K562 (cell line): ENCODE results near the gene MEA1. TPM values are rescaled to one million over a fixed set of nuclear protein-coding genes. Genes with fewer than 3 reads are reported as not detected.

Source experiments
- ATAC-seq: fragments of 200-7000 bp; cut with Tn5 transposase; 3 replicates; pipeline ENCODE4 v1.9.1; 2020; ENCODE audit warnings: moderate library complexity
- BruUV-seq: library from RNA; stranded (reverse); fragments of 400-500 nt; replicated peaks from 2 replicates; lab custom pipeline; 2021; lab: Mats Ljungman, UMichigan
- CTCF ChIA-PET: fragments of 300-600 bp; formaldehyde crosslinking; extraction: SDS; loops from one replicate; lab custom pipeline; 2021; ENCODE audit warnings: low intra/inter-chr PET ratio; lab: Yijun Ruan, JAX
- POLR2A ChIA-PET: fragments of 300-600, 350-650 bp; sonication (Branson Sonifier 250); formaldehyde crosslinking; extraction: SDS; loops from one replicate; lab custom pipeline; 2021; ENCODE audit warnings: antibody characterized with exemption, inconsistent platforms; lab: Yijun Ruan, JAX
- DNase-seq, 4 experiments: peaks; one replicate each; pipeline versions ENCODE4 v3.0.0 to v3.0.0-alpha.2; 2011 to 2018; ENCODE audit warnings: low spot score in 3 of 4, mixed read lengths in 3 of 4; ENCODE audit errors: extremely low read depth in 1 of 4
- FAIRE-seq: peaks from 2 replicates; lab custom pipeline; 2011; peaks lifted over from hg19 to GRCh38; lab: Jason Lieb, UNC
- H2AFZ ChIP-seq: 2 replicates; pipeline ENCODE4 v1.6.0; 2011; ENCODE audit warnings: low read depth, low read length, control low read depth, inconsistent platforms
- H3K27ac ChIP-seq: fragments of 200-600 bp; 3 replicates; pipeline ENCODE4 v1.8.0; 2011; ENCODE audit warnings: low read depth, mild to moderate bottlenecking, control low read depth, inconsistent platforms, low read length, moderate library complexity, mixed read lengths; ENCODE audit errors: extremely low read depth
- H3K27me3 ChIP-seq, 2 experiments: fragments of 300-600 bp in 1 of 2; 2 replicates in 1 of 2; 3 replicates in 1 of 2; pipeline versions ENCODE4 v1.6.0 to v1.8.0; 2011; ENCODE audit warnings: inconsistent platforms in 2 of 2, low read length in 2 of 2, mild to moderate bottlenecking in 1 of 2, mixed read lengths in 1 of 2, moderate library complexity in 1 of 2; ENCODE audit not compliant: control insufficient read depth in 2 of 2, insufficient read depth in 2 of 2
- H3K36me3 ChIP-seq: fragments of 300-600 bp; 3 replicates; pipeline ENCODE4 v1.8.0; 2011; ENCODE audit warnings: mild to moderate bottlenecking, low read length, inconsistent platforms; ENCODE audit not compliant: control insufficient read depth, insufficient read depth
- H3K4me1 ChIP-seq, 2 experiments: fragments of 200-600 bp in 1 of 2; replicated peaks in 1 of 2; 2 replicates in 1 of 2; 3 replicates in 1 of 2; pipeline versions ENCODE4 v1.5.1 to v1.8.0; 2011; ENCODE audit warnings: inconsistent platforms in 2 of 2, low read length in 2 of 2, mild to moderate bottlenecking in 1 of 2, mixed read lengths in 1 of 2, moderate library complexity in 1 of 2; ENCODE audit not compliant: control insufficient read depth in 2 of 2, insufficient read depth in 2 of 2
- H3K4me2 ChIP-seq: 2 replicates; pipeline ENCODE4 v1.6.1; 2011; ENCODE audit warnings: low read length, control low read depth, inconsistent platforms, mixed read lengths; ENCODE audit not compliant: insufficient read depth
- H3K4me3 ChIP-seq: fragments of 200-600 bp; sonication (generic), shearing (Covaris generic); 2 replicates; pipeline ENCODE4 v1.5.1; 2016; ENCODE audit warnings: control low read depth, inconsistent platforms
- H3K79me2 ChIP-seq: fragments of 200-600 bp; 3 replicates; pipeline ENCODE4 v1.8.0; 2011; ENCODE audit warnings: low read length, inconsistent platforms; ENCODE audit not compliant: control insufficient read depth, insufficient read depth
- H3K9ac ChIP-seq, 2 experiments: 2 replicates each; pipeline versions ENCODE4 v1.6.0 to v1.6.1; 2011; ENCODE audit warnings: low read depth in 2 of 2, low read length in 2 of 2, control low read depth in 1 of 2, inconsistent platforms in 1 of 2, mild to moderate bottlenecking in 1 of 2, mixed read lengths in 1 of 2; ENCODE audit not compliant: insufficient read depth in 1 of 2
- H3K9me1 ChIP-seq: one replicate; pipeline ENCODE4 v1.6.0; 2011; ENCODE audit warnings: inconsistent platforms, mild to moderate bottlenecking, low read length, moderate library complexity; ENCODE audit not compliant: control insufficient read depth, insufficient read depth
- H3K9me3 ChIP-seq: replicated peaks from 2 replicates; pipeline ENCODE4 v1.5.1; 2011; ENCODE audit warnings: low read depth, low read length, inconsistent platforms; ENCODE audit not compliant: control insufficient read depth, insufficient read depth
- H4K20me1 ChIP-seq: replicated peaks from 2 replicates; pipeline ENCODE4 v1.6.1; 2011; ENCODE audit warnings: low read length, inconsistent platforms, mixed read lengths; ENCODE audit not compliant: control insufficient read depth, insufficient read depth
- ARID2 ChIP-seq: fragments of 450-650 bp; IDR thresholded peaks from 2 replicates; pipeline ENCODE4 v1.6.1; 2017; ENCODE audit warnings: antibody characterized with exemption, mild to moderate bottlenecking
- NFIC ChIP-seq: fragments of 450-650 bp; IDR thresholded peaks from 2 replicates; pipeline ENCODE4 v1.6.1; 2017; ENCODE audit warnings: mild to moderate bottlenecking, inconsistent platforms
- POLR2B ChIP-seq: fragments of 450-650 bp; IDR thresholded peaks from 2 replicates; pipeline ENCODE4 v1.6.1; 2018; ENCODE audit warnings: low read depth; ENCODE audit not compliant: partially characterized antibody
- whole genome bisulfite sequencing: fragments of 100-300 bp; shearing (Covaris generic); methylation state at CpG from one replicate; pipeline ENCODE4 v1.1.6; 2016; ENCODE audit warnings: low coverage, mixed read lengths; ENCODE audit not compliant: insufficient coverage; ENCODE audit errors: missing lambda C conversion rate; 5-methylcytosine and 5-hydroxymethylcytosine counted together
- in situ Hi-C: fragments of 300-500 bp; cut with MboI; formaldehyde crosslinking; loops from 4 replicates; pipeline ENCODE4 v1.15.0; 2018; ENCODE audit warnings: inconsistent platforms, mixed read lengths
- intact Hi-C: fragments of 100-400 bp; cut with micrococcal nuclease; formaldehyde crosslinking; loops from 2 replicates; pipeline ENCODE4 v1.14.2; 2022
- polyA plus RNA-seq, 8 experiments: library from polyadenylated mRNA; depleted of rRNA in 4 of 8; stranded (reverse) in 5 of 8; unstranded in 3 of 8; fragments of >200 nt; fragmentation: Nextera tagmentation in 2 of 8; fragmentation: Illumina TruSeq in 1 of 8; extraction: Ambion mirVana in 2 of 8; extraction: Trizol in 1 of 8; gene quantifications; 2 replicates each; pipeline versions ENCODE4 v1.2.1 to v1.2.3, GENCODE V29; 2011 to 2014; ENCODE audit warnings: inconsistent platforms in 1 of 8, missing spikeins in 1 of 8
- total RNA-seq, 7 experiments: library from RNA; depleted of rRNA in 6 of 7; stranded (reverse); fragments of >200 nt in 6 of 7; fragmentation: Illumina TruSeq in 2 of 7; extraction: Trizol in 2 of 7; gene quantifications; 2 replicates each; pipeline versions ENCODE4 v1.2.1 to v1.2.3, GENCODE V29; 2011 to 2021; ENCODE audit warnings: low replicate concordance in 1 of 7
- TF ChIP-seq, protein P1 (sequence below): fragments of 450-650 bp; IDR thresholded peaks from 2 replicates; pipeline ENCODE4 v1.6.1; 2016; ENCODE audit warnings: mild to moderate bottlenecking
- TF ChIP-seq, protein P2 (sequence below): sonication (generic); formaldehyde crosslinking; IDR thresholded peaks from 2 replicates; pipeline ENCODE4 v1.8.0; 2022; ENCODE audit warnings: mild to moderate bottlenecking, missing genetic modification reagents
- TF ChIP-seq, protein P3 (sequence below): fragments of 450-650 bp; IDR thresholded peaks from 2 replicates; pipeline ENCODE4 v1.7.0; 2016; ENCODE audit warnings: borderline replicate concordance

The MEA1 gene
- total and polyA plus RNA-seq, 9 of the 15 experiments (the other 6 are each of a cell fraction or from before 2014, with no cell fraction given), result 86.8 to 210 (median 152) TPM

DNA sequence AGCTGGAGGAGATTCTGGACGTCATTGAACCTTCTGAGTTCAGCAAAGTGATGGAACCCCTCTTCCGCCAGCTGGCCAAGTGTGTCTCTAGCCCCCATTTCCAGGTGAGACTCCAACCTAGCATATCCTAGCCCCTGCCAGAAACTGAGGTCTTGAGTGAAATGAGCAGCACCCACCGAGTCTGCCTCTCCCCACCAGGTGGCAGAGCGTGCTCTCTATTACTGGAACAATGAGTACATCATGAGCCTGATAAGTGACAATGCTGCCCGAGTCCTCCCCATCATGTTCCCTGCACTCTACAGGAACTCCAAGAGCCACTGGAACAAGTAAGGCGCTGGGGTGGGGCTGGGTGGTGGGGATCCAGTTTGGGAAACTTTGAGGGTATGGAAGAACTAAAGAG lies 4.6 kb downstream of the MEA1 start:
- ChIA-PET CTCF (interaction anchor here (0.6 to 2.0 kb wide), 3 partner anchors 121 to 263 kb away, joined by 4 to 15 read pairs (median 8); no protein-coding TSS in a partner anchor), POLR2A (interaction anchor here (0.5 to 2.3 kb wide), 5 partner anchors 40 to 1228 kb away, joined by 3 to 5 read pairs (median 3); no protein-coding TSS in a partner anchor)
- no peak overlapping the region for H3K4me2 ChIP-seq
- no peak overlapping the region; a peak in 1 of 4 replicates for H3K9ac ChIP-seq
- H3K9me1 ChIP-seq, result no peaks in the 10 kb centered on the region
- peak; percentile 24 for ATAC-seq
- DNase-seq, result peak; percentile 40 to 80 (median 54)
- peaks cover 71% of the 10 kb centered on the region for H3K36me3 ChIP-seq
- H3K27me3 ChIP-seq, result no peaks in the 10 kb centered on the region
- no peak overlapping the region for H3K27ac ChIP-seq
- H3K4me3 ChIP-seq, result no peak overlapping the region
- peaks cover 11 to 14% of the 10 kb centered on the region in 2 experiments; a peak in 3 of 5 replicates for H3K4me1 ChIP-seq
- intact Hi-C loops (loop anchor here (1.0 kb wide), 1 partner anchor 134 kb away; no protein-coding TSS in a partner anchor), in situ Hi-C loops (no loop called here)
- no peaks in the 10 kb centered on the region for H3K9me3 ChIP-seq
- peaks cover 18% of the 10 kb centered on the region for H3K79me2 ChIP-seq
- WGBS, result 59% methylated on average over 6 of the region's 6 CpGs
- peak; percentile 75 for FAIRE-seq
- no peak overlapping the region for H2AFZ ChIP-seq
- no peaks in the 10 kb centered on the region; the same call in 1 of the 2 replicates for H4K20me1 ChIP-seq
- no TSS peak for BruUV-seq
- TF ChIP-seq, protein P1, sequence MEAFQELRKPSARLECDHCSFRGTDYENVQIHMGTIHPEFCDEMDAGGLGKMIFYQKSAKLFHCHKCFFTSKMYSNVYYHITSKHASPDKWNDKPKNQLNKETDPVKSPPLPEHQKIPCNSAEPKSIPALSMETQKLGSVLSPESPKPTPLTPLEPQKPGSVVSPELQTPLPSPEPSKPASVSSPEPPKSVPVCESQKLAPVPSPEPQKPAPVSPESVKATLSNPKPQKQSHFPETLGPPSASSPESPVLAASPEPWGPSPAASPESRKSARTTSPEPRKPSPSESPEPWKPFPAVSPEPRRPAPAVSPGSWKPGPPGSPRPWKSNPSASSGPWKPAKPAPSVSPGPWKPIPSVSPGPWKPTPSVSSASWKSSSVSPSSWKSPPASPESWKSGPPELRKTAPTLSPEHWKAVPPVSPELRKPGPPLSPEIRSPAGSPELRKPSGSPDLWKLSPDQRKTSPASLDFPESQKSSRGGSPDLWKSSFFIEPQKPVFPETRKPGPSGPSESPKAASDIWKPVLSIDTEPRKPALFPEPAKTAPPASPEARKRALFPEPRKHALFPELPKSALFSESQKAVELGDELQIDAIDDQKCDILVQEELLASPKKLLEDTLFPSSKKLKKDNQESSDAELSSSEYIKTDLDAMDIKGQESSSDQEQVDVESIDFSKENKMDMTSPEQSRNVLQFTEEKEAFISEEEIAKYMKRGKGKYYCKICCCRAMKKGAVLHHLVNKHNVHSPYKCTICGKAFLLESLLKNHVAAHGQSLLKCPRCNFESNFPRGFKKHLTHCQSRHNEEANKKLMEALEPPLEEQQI, result no peak
- TF ChIP-seq POLR2B (no peak), ARID2 (no peak), NFIC (no peak)
- TF ChIP-seq, protein P2, sequence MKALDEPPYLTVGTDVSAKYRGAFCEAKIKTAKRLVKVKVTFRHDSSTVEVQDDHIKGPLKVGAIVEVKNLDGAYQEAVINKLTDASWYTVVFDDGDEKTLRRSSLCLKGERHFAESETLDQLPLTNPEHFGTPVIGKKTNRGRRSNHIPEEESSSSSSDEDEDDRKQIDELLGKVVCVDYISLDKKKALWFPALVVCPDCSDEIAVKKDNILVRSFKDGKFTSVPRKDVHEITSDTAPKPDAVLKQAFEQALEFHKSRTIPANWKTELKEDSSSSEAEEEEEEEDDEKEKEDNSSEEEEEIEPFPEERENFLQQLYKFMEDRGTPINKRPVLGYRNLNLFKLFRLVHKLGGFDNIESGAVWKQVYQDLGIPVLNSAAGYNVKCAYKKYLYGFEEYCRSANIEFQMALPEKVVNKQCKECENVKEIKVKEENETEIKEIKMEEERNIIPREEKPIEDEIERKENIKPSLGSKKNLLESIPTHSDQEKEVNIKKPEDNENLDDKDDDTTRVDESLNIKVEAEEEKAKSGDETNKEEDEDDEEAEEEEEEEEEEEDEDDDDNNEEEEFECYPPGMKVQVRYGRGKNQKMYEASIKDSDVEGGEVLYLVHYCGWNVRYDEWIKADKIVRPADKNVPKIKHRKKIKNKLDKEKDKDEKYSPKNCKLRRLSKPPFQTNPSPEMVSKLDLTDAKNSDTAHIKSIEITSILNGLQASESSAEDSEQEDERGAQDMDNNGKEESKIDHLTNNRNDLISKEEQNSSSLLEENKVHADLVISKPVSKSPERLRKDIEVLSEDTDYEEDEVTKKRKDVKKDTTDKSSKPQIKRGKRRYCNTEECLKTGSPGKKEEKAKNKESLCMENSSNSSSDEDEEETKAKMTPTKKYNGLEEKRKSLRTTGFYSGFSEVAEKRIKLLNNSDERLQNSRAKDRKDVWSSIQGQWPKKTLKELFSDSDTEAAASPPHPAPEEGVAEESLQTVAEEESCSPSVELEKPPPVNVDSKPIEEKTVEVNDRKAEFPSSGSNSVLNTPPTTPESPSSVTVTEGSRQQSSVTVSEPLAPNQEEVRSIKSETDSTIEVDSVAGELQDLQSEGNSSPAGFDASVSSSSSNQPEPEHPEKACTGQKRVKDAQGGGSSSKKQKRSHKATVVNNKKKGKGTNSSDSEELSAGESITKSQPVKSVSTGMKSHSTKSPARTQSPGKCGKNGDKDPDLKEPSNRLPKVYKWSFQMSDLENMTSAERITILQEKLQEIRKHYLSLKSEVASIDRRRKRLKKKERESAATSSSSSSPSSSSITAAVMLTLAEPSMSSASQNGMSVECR, result no peak
- TF ChIP-seq, protein P3, sequence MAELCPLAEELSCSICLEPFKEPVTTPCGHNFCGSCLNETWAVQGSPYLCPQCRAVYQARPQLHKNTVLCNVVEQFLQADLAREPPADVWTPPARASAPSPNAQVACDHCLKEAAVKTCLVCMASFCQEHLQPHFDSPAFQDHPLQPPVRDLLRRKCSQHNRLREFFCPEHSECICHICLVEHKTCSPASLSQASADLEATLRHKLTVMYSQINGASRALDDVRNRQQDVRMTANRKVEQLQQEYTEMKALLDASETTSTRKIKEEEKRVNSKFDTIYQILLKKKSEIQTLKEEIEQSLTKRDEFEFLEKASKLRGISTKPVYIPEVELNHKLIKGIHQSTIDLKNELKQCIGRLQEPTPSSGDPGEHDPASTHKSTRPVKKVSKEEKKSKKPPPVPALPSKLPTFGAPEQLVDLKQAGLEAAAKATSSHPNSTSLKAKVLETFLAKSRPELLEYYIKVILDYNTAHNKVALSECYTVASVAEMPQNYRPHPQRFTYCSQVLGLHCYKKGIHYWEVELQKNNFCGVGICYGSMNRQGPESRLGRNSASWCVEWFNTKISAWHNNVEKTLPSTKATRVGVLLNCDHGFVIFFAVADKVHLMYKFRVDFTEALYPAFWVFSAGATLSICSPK, result no peak
